ENCODE measurements around the gene HSPA12B. TPM values are rescaled to one million over a fixed set of nuclear protein-coding genes. Genes with fewer than 3 reads are reported as not detected.
A peak's percentile ranks its signal among the peaks of the same experiment; 100 is the strongest.

HSPA12B gene
- total and polyA plus RNA-seq, 2 of the 4 experiments (the other 2 are of a cell fraction) = not detected

DNA sequence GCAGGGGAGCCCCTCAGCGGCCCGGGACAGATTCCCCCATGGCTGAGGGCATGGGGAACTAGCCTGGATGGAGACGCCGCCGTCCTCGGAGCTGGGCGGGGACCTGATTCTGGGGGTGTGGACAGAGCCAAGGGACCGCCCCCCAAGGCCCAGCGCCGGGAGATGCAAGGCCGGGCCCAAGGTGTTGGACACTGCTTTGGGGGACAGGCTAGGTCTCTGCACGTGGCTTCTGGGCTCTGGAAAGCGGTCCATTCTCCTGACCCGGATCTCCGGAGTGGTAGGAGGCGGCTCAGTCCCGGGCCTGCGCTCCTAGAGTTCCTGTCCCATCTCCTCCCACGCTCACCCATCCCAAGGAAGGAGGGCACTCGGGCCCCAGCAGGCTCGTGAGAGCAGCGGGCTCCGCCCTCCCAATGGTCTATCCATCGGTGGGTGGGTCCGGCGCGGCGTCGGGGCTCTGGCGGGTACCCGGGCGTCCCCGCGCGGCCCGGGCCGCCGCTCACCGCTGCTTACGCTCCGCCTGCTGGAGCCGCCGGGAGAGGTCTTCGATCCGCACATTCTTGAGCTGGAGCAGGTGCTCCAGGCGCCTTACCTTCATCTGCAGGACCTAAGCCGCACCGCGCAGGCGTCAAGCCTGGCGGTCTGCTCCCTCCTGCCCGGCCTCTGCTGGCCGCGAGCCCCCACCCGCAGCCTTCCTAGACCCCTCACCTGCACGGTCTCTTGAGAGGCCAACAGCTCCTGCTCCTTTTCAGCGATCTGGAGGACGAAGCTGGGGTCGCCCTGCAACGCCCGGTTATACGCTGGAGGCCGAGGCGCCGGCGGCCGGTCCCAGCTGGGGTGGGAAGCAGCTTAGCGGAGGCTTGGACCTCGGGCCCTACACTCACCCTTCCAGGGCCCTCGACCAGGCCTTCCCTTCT is 45.5 kb downstream of the HSPA12B start (continued):
- TF ChIP-seq, protein P1, sequence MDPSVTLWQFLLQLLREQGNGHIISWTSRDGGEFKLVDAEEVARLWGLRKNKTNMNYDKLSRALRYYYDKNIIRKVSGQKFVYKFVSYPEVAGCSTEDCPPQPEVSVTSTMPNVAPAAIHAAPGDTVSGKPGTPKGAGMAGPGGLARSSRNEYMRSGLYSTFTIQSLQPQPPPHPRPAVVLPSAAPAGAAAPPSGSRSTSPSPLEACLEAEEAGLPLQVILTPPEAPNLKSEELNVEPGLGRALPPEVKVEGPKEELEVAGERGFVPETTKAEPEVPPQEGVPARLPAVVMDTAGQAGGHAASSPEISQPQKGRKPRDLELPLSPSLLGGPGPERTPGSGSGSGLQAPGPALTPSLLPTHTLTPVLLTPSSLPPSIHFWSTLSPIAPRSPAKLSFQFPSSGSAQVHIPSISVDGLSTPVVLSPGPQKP (IDR thresholded peaks at IDR 0.05; ENCODE audit: borderline replicate concordance, low read depth, low read length) = no peak

DNA sequence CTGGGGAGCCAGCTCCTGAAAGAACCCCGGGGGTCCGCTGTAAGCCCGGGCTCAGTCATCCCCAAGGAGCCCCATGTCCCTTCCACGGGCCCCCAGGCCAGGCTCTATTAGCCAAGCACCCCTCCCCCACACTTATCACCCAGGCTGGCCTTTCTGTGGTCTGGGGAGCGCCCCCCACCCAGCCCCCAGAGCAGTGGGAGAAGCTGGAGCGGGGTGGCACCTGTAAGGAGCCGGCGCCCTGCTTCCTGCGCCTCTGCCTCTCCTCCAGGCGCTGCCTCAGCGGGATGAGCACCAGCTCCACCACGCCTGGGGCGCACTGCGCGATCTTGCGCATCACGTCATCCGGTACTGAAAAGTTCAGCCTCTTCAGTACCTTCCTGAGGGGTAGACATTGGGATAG is 46.5 kb downstream of the HSPA12B start:
- WGBS, 2 experiments (ENCODE audit: extremely low coverage in 2 of 2, insufficient read length in 1 of 2) = 23% methylated on average over 14 of the region's 18 CpGs; no CpG with 5 or more reads in 1 of the 2 experiments
- Histone ChIP-seq H3K23ac (ENCODE audit: low read depth, low read length) (no peak overlapping the region), H3K4me3 (ENCODE audit: insufficient read depth, low read depth, low read length) (no peak overlapping the region), H3K14ac (replicated peaks; ENCODE audit: low read depth, low read length) (no peak overlapping the region), H3K9ac (ENCODE audit: low read depth, low read length) (no peak overlapping the region), H4K8ac (ENCODE audit: low read depth in 2 of 2, low read length in 2 of 2) (no peak overlapping the region), H3K27ac (ENCODE audit: insufficient read depth, low read length) (no peak overlapping the region), H2BK20ac (ENCODE audit: low read depth, low read length) (no peak overlapping the region), H3K56ac (ENCODE audit: extremely low read depth, insufficient read depth, low read length) (no peak overlapping the region), H3K79me1 (ENCODE audit: low read depth in 1 of 2, low read length in 2 of 2) (peaks cover 2 to 22% of the 10 kb centered on the region in 2 experiments; a peak in 3 of 4 replicates), H3K36me3 (ENCODE audit: control insufficient read depth, insufficient read depth, low read length) (peaks cover 4% of the 10 kb centered on the region; the same call in 1 of the 2 replicates), H2BK120ac (ENCODE audit: low read depth, low read length) (no peak overlapping the region), H3K27me3 (ENCODE audit: control insufficient read depth, insufficient read depth, low read length) (peaks cover 9% of the 10 kb centered on the region; the same call in 1 of the 2 replicates), H3K9me3 (ENCODE audit: control insufficient read depth, insufficient read depth, low read length) (no peaks in the 10 kb centered on the region), H2BK5ac (ENCODE audit: low read depth, low read length, poor library complexity, severe bottlenecking) (no peak overlapping the region), H3K4ac (ENCODE audit: low read depth, low read length) (no peak overlapping the region), H2AK9ac (replicated peaks; ENCODE audit: low read depth, low read length, poor library complexity) (peak overlapping the region; percentile 75), H3K9me1 (ENCODE audit: insufficient read depth, low read length) (peaks cover 7% of the 10 kb centered on the region; the same call in 1 of the 2 replicates), H4K91ac (ENCODE audit: insufficient read depth, low read depth, low read length) (no peak overlapping the region), H3K4me1 (ENCODE audit: control insufficient read depth, insufficient read depth, low read length) (peaks cover 4% of the 10 kb centered on the region; the same call in 1 of the 2 replicates), H2AK5ac (ENCODE audit: low read depth, low read length) (no peak overlapping the region), H2AFZ (replicated peaks; ENCODE audit: low read length, poor library complexity) (no peak overlapping the region), H3K18ac (ENCODE audit: low read depth, low read length) (no peak overlapping the region), H3K4me2 (ENCODE audit: low read depth, low read length) (no peak overlapping the region), H2BK15ac (ENCODE audit: low read depth, low read length) (no peak overlapping the region), H4K20me1 (ENCODE audit: insufficient read depth, low read length) (peaks cover 28% of the 10 kb centered on the region), H4K5ac (ENCODE audit: low read depth, low read length) (no peak overlapping the region)
- intact Hi-C loops (cut with micrococcal nuclease) (no loop called here), in situ Hi-C loops (cut with MboI; ENCODE audit: low sequenced_read_pairs) (no loop called here), dilution Hi-C loops (cut with HindIII; ENCODE audit: low sequenced_read_pairs, unreplicated experiment) (no loop called here)
- BruUV-seq (replicated peaks) = no TSS peak
- ATAC-seq (ENCODE audit: low read depth) = no peak
- ChIA-PET CTCF (interaction anchor here (1.2 kb wide), 1 partner anchor 8 kb away, joined by 4 read pairs; the partner anchor contains the start of gene CENPB), POLR2A (ENCODE audit: unreplicated experiment) (interaction anchor here (0.5 kb wide), 1 partner anchor 76 kb away, joined by 3 read pairs; no protein-coding TSS in a partner anchor)
- no peak for DNase-seq
- TF ChIP-seq, protein P2, sequence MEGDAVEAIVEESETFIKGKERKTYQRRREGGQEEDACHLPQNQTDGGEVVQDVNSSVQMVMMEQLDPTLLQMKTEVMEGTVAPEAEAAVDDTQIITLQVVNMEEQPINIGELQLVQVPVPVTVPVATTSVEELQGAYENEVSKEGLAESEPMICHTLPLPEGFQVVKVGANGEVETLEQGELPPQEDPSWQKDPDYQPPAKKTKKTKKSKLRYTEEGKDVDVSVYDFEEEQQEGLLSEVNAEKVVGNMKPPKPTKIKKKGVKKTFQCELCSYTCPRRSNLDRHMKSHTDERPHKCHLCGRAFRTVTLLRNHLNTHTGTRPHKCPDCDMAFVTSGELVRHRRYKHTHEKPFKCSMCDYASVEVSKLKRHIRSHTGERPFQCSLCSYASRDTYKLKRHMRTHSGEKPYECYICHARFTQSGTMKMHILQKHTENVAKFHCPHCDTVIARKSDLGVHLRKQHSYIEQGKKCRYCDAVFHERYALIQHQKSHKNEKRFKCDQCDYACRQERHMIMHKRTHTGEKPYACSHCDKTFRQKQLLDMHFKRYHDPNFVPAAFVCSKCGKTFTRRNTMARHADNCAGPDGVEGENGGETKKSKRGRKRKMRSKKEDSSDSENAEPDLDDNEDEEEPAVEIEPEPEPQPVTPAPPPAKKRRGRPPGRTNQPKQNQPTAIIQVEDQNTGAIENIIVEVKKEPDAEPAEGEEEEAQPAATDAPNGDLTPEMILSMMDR (conservative IDR thresholded peaks at IDR 0.05; ENCODE audit: low read depth, low read length) = no peak
- TF ChIP-seq POLR2A (IDR thresholded peaks at IDR 0.05; ENCODE audit: low read depth, low read length) = no peak

Data from IMR-90 (cell line).